ENCODE results near the gene DGKB.

The DGKB gene

DNA sequence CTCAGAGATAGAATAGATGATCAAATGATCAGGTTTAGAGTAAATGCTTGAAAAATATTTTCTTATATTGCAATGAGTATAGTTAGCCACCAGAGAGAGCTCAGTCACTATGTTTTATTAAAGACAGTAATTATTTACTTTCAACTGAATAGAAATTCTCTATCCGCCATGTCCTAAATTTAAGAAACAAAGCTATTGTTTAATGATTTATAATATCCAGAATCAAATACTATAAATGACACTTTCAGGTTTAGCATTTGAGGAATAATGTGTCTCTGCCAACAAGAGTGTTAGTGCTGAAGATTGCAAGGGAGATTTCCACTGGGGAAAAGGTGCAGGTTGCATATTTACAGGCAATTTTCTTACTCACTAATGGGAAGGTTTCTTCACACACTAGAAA, 184.7 kb downstream of the DGKB start:
- H3K9me3 ChIP-seq (ENCODE audit: insufficient read depth, low read depth, low read length), result no peaks in the 10 kb centered on the region
- H3K9ac ChIP-seq (ENCODE audit: low read depth, low read length), result no peak overlapping the region
- no peaks in the 10 kb centered on the region for H3K27me3 ChIP-seq (ENCODE audit: insufficient read depth, low read length)
- H3K4me1 ChIP-seq (ENCODE audit: insufficient read depth, low read length), result peaks cover 25% of the 10 kb centered on the region; the same call in 1 of the 2 replicates
- no peaks in the 10 kb centered on the region for H3K36me3 ChIP-seq (ENCODE audit: insufficient read depth, low read depth, low read length)
- no peak overlapping the region for H3K4me3 ChIP-seq (ENCODE audit: low read length)
- no peak overlapping the region for H3K27ac ChIP-seq (ENCODE audit: low read length)

DNA sequence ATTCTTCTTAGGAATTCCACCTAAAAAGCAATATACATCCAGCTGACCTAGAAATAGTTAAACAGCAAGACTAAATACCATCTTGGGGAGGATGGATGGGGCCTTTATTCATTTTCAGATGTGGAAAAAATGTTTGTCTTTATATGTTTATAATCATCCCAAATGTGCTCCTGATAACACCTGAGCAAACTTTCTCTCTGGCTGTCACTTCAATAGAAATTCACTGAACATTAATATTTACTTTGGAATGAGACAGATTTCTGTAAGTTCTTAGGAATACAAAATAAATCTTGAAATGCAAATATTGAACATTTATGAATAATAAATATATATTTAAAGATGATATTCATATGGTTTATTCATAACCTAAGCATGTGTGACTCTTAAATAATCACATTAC, 185.4 kb downstream of the DGKB start:
- Histone ChIP-seq H3K27me3 (ENCODE audit: insufficient read depth, low read length) (no peaks in the 10 kb centered on the region), H3K9me3 (ENCODE audit: insufficient read depth, low read depth, low read length) (no peaks in the 10 kb centered on the region), H3K9ac (ENCODE audit: low read depth, low read length) (peak overlapping the region; percentile 28; the same call in 1 of the 2 replicates), H3K36me3 (ENCODE audit: insufficient read depth, low read depth, low read length) (no peaks in the 10 kb centered on the region), H3K4me3 (ENCODE audit: low read length) (peak overlapping the region; percentile 23; the same call in 1 of the 2 replicates), H3K27ac (ENCODE audit: low read length) (peak overlapping the region; percentile 15), H3K4me1 (ENCODE audit: insufficient read depth, low read length) (peaks cover 25% of the 10 kb centered on the region; the same call in 1 of the 2 replicates)

DNA sequence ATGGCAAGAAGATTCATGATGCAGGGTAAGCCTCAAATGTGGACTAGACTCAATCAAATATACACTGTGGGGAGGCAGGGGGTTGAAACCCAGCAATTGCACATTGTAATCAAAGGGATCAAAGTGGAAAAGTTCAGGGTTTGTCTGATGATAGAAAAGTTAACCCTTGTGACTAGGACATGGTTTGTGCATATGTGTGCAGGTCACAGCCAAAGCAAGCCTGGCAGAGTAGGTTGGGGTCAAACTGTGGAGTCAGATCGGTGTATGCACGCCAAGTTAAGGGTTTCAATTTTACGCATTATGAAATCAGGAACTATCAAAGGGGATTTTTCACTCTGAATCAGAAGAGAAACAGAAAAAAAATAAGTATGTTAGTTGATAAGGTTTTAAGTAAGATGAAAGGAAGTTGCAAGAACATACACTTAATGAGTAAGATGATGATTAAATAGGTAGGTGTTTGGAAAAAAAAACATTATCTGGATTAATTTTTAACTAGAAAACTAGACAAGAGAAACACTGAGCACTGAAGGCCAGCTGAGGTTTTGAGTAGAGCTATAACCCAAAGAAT, 188.3 kb downstream of the DGKB start:
- no peak overlapping the region for H3K27ac ChIP-seq (ENCODE audit: low read length)

DNA sequence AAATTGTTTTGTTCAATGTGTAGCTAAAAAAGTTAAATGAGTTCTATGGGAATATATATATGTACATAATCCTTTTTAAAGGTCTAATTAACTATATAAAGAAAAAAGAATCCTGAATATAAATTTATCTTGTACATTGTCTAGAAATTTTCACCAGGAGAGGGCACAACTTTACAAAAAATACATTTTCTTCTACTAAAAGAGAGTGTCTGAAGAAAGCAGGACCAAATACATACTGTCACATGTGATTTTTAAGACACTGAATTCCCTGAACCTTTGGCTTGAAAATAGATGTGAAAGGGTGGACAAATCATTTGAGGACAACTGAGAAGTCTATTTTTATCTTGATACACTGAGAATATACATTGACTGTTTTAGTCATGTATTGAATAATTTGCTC, 204.3 kb downstream of the DGKB start:
- no peak overlapping the region for H3K27ac ChIP-seq (ENCODE audit: low read length)
- no peak overlapping the region for H3K9ac ChIP-seq (ENCODE audit: low read depth, low read length)
- H3K9me3 ChIP-seq (ENCODE audit: insufficient read depth, low read depth, low read length), result no peaks in the 10 kb centered on the region
- H3K27me3 ChIP-seq (ENCODE audit: insufficient read depth, low read length), result no peaks in the 10 kb centered on the region
- no peaks in the 10 kb centered on the region for H3K36me3 ChIP-seq (ENCODE audit: insufficient read depth, low read depth, low read length)
- no peak overlapping the region for H3K4me3 ChIP-seq (ENCODE audit: low read length)
- no peaks in the 10 kb centered on the region for H3K4me1 ChIP-seq (ENCODE audit: insufficient read depth, low read length)

More for the DNA sequence above, 188.3 kb downstream of the DGKB start:
- H3K9me3 ChIP-seq (ENCODE audit: insufficient read depth, low read depth, low read length), result no peaks in the 10 kb centered on the region
- H3K9ac ChIP-seq (ENCODE audit: low read depth, low read length), result no peak overlapping the region
- no peak overlapping the region for H3K4me3 ChIP-seq (ENCODE audit: low read length)
- peaks cover 25% of the 10 kb centered on the region; the same call in 1 of the 2 replicates for H3K4me1 ChIP-seq (ENCODE audit: insufficient read depth, low read length)
- no peaks in the 10 kb centered on the region for H3K36me3 ChIP-seq (ENCODE audit: insufficient read depth, low read depth, low read length)
- no peaks in the 10 kb centered on the region for H3K27me3 ChIP-seq (ENCODE audit: insufficient read depth, low read length)

DNA sequence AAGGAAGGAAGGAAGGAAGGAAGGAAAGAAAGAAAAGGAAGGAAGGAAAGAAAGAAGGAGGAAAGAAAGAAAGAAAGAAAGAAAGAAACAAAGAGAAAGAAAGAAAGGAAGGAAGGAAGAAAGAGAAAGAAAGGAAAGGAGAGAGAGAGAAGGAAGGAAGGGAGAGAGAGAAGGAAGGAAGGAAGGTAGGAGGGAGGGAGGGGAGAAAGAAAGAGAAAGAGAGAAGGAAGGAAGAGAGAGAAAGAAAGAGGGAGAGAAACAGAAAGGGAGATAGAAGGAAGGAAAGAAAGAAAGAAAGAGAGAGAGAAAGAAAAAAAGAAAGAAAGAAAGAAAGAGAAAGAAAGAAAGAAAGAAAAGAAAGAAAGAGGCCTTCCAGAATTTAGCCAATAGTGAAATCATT, 204.9 kb downstream of the DGKB start:
- H3K9ac ChIP-seq (ENCODE audit: low read depth, low read length), result no peak overlapping the region
- no peaks in the 10 kb centered on the region for H3K4me1 ChIP-seq (ENCODE audit: insufficient read depth, low read length)
- H3K4me3 ChIP-seq (ENCODE audit: low read length), result no peak overlapping the region
- H3K27ac ChIP-seq (ENCODE audit: low read length), result no peak overlapping the region
- no peaks in the 10 kb centered on the region for H3K9me3 ChIP-seq (ENCODE audit: insufficient read depth, low read depth, low read length)
- no peaks in the 10 kb centered on the region for H3K27me3 ChIP-seq (ENCODE audit: insufficient read depth, low read length)
- H3K36me3 ChIP-seq (ENCODE audit: insufficient read depth, low read depth, low read length), result no peaks in the 10 kb centered on the region

DNA sequence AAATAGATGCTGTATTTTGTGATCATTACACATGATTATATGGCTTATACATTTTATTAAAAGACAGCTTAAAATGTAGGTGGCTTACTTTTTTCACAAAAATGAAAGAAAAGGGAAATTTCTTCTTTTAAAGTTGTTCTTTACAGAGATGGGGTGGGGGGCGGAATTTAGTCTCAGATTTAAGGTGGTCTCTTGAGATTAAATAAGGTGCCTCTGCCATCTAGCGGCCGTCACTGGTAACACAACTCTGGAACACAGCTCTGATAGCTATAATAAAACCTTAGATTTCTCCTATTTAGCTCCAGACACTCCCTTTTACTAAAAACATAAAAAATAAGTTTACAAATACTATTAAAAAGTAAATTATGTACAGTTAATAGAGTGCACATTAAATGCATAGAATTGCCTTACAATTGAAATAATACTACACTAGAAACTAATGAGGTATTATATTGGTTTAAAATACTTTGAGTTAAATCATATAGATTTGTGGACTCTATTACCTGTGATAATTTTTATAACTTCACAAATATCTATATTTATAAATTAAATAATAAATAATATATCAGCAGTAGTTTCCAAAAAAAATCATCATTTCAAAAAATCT, 210.9 kb downstream of the DGKB start:
- H3K27ac ChIP-seq (ENCODE audit: low read length), result no peak overlapping the region
- H3K9me3 ChIP-seq (ENCODE audit: insufficient read depth, low read depth, low read length), result no peaks in the 10 kb centered on the region; the same call in none of the 2 replicates
- no peaks in the 10 kb centered on the region for H3K36me3 ChIP-seq (ENCODE audit: insufficient read depth, low read depth, low read length)
- H3K27me3 ChIP-seq (ENCODE audit: insufficient read depth, low read length), result no peaks in the 10 kb centered on the region
- H3K4me3 ChIP-seq (ENCODE audit: low read length), result no peak overlapping the region
- peaks cover 3% of the 10 kb centered on the region; the same call in 1 of the 2 replicates for H3K4me1 ChIP-seq (ENCODE audit: insufficient read depth, low read length)
- H3K9ac ChIP-seq (ENCODE audit: low read depth, low read length), result no peak overlapping the region

DNA sequence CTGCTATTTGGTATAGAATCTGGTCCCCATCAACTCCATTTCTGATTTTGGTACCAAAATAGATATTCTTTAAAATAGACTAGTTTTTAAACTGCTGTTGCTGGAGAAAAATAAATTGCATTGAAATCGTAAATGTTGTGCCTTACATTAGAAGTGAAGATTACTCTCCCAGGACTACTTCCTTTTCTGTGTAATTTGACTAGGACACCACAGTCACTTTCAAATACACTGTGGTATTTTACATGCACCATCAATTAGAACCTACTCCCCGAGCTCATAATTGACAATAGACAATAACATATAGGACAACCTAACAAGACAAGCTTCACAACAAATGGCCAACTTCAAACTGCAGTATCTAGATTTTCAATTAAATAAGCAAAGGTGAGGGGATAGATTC, 211.5 kb downstream of the DGKB start:
- no peak overlapping the region for H3K4me3 ChIP-seq (ENCODE audit: low read length)
- no peaks in the 10 kb centered on the region; the same call in none of the 2 replicates for H3K9me3 ChIP-seq (ENCODE audit: insufficient read depth, low read depth, low read length)
- no peak overlapping the region for H3K27ac ChIP-seq (ENCODE audit: low read length)
- no peak overlapping the region for H3K9ac ChIP-seq (ENCODE audit: low read depth, low read length)
- H3K27me3 ChIP-seq (ENCODE audit: insufficient read depth, low read length), result no peaks in the 10 kb centered on the region
- H3K36me3 ChIP-seq (ENCODE audit: insufficient read depth, low read depth, low read length), result no peaks in the 10 kb centered on the region
- H3K4me1 ChIP-seq (ENCODE audit: insufficient read depth, low read length), result peaks cover 3% of the 10 kb centered on the region; the same call in 1 of the 2 replicates

DNA sequence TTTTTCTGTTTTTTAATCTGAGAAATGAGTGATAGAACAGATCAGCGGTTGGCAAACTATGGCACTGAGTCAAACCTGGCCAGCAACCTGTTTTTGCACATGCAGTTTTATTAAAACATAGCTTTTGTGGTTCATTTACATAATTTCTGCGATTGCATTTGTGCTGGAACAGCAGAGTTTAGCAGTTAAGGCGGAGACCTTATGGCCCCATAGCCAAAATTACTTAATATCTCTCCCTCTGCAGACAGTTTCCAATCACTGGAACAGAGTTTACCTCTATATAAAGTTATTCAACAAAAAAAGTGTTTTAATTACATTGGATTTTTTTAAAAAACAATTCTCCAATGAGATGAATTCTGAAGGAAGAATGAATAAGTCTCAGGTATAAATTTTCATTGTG, 212.1 kb downstream of the DGKB start:
- peaks cover 3% of the 10 kb centered on the region; the same call in 1 of the 2 replicates for H3K4me1 ChIP-seq (ENCODE audit: insufficient read depth, low read length)
- H3K36me3 ChIP-seq (ENCODE audit: insufficient read depth, low read depth, low read length), result no peaks in the 10 kb centered on the region
- H3K27me3 ChIP-seq (ENCODE audit: insufficient read depth, low read length), result no peaks in the 10 kb centered on the region
- no peak overlapping the region for H3K9ac ChIP-seq (ENCODE audit: low read depth, low read length)
- H3K9me3 ChIP-seq (ENCODE audit: insufficient read depth, low read depth, low read length), result no peaks in the 10 kb centered on the region; the same call in none of the 2 replicates
- no peak overlapping the region for H3K4me3 ChIP-seq (ENCODE audit: low read length)
- no peak overlapping the region for H3K27ac ChIP-seq (ENCODE audit: low read length)

DNA sequence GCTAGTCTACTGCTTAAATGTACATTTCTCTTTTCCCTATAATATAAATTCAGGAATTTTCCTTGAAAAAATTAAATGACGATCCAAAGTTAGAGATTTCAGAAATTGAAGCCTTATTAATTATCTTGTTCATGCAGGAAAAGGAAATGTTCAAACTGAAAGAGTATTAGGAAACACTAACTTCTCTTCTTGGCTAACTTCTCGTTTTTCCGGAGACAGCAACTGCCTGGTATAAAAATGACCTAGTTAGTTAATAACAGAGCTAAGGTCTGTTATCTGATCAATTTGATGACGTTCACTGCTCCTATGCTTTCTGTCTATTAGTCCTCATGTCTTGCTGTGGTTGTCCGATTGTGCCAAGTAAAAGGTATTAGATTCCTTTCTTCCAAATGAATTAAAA, 212.5 kb downstream of the DGKB start:
- H3K27ac ChIP-seq (ENCODE audit: low read length), result no peak overlapping the region
- no peaks in the 10 kb centered on the region for H3K27me3 ChIP-seq (ENCODE audit: insufficient read depth, low read length)
- no peak overlapping the region for H3K9ac ChIP-seq (ENCODE audit: low read depth, low read length)
- no peaks in the 10 kb centered on the region; the same call in none of the 2 replicates for H3K9me3 ChIP-seq (ENCODE audit: insufficient read depth, low read depth, low read length)
- H3K4me1 ChIP-seq (ENCODE audit: insufficient read depth, low read length), result peaks cover 3% of the 10 kb centered on the region; the same call in 1 of the 2 replicates
- no peak overlapping the region for H3K4me3 ChIP-seq (ENCODE audit: low read length)
- no peaks in the 10 kb centered on the region for H3K36me3 ChIP-seq (ENCODE audit: insufficient read depth, low read depth, low read length)

DNA sequence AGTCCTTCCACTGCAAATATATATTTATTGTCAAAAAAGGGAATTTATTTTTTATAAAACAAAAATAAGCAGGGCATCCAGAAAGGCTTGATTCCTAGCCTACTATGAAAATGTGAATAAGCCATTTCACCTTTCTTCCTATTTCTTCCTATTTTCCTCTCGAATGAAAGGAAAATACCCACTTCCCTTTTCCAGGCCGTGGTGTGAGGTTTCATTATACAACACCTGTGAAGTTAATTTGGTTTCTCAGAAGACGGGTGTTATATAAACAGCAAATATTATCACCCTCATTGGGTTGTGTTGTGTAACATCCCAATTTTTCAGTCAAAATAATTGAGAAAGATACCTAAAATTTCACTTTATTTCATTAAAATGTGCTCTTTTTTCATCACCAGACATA, 214.3 kb downstream of the DGKB start:
- no peaks in the 10 kb centered on the region for H3K27me3 ChIP-seq (ENCODE audit: insufficient read depth, low read length)
- peaks cover 3% of the 10 kb centered on the region; the same call in 1 of the 2 replicates for H3K4me1 ChIP-seq (ENCODE audit: insufficient read depth, low read length)
- H3K9me3 ChIP-seq (ENCODE audit: insufficient read depth, low read depth, low read length), result no peaks in the 10 kb centered on the region; the same call in none of the 2 replicates
- H3K27ac ChIP-seq (ENCODE audit: low read length), result no peak overlapping the region
- H3K9ac ChIP-seq (ENCODE audit: low read depth, low read length), result no peak overlapping the region
- H3K36me3 ChIP-seq (ENCODE audit: insufficient read depth, low read depth, low read length), result no peaks in the 10 kb centered on the region
- H3K4me3 ChIP-seq (ENCODE audit: low read length), result no peak overlapping the region

DNA sequence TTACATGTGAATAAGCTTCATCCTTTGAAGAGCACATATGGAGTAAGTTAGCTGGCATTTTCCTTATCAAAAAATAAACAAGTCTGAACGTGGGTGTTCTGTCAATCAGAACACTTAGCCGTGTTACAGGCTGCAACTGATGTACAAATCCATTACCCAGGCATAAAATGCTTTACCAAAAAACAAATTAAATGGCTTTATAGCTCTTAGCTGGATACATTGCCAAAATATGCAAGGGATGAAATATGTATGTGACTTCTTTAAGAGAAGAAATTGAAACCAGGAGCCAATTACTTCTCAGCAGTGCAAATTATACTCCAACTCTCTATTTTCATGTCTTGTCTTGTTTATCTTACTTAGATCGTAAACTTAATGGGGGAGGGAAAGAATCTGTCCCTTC, 214.8 kb downstream of the DGKB start:
- H3K9ac ChIP-seq (ENCODE audit: low read depth, low read length), result no peak overlapping the region
- no peak overlapping the region for H3K27ac ChIP-seq (ENCODE audit: low read length)
- H3K4me3 ChIP-seq (ENCODE audit: low read length), result no peak overlapping the region
- H3K27me3 ChIP-seq (ENCODE audit: insufficient read depth, low read length), result no peaks in the 10 kb centered on the region
- H3K9me3 ChIP-seq (ENCODE audit: insufficient read depth, low read depth, low read length), result no peaks in the 10 kb centered on the region; the same call in none of the 2 replicates
- H3K4me1 ChIP-seq (ENCODE audit: insufficient read depth, low read length), result peaks cover 3% of the 10 kb centered on the region; the same call in 1 of the 2 replicates
- no peaks in the 10 kb centered on the region for H3K36me3 ChIP-seq (ENCODE audit: insufficient read depth, low read depth, low read length)

DNA sequence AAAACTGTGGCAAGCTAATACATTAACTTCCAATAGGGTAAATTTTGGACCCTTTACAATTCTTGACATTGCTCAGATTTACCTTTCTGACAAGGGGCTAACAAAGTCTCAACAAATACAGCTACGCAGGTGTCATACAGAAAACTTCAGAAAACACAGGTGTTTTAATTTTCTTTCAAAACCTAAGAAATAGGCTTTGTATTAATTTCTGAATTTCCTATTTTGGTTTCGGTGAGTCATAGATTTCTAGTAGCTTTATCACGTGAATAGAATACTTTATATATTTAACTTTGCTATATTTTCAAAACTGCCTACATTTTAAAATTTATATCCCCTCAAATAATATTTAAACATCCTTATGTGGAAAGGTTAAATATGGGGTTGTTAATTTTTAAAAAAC, 215.3 kb downstream of the DGKB start:
- H3K4me1 ChIP-seq (ENCODE audit: insufficient read depth, low read length), result peaks cover 3% of the 10 kb centered on the region; the same call in 1 of the 2 replicates
- no peak overlapping the region for H3K9ac ChIP-seq (ENCODE audit: low read depth, low read length)
- no peak overlapping the region for H3K4me3 ChIP-seq (ENCODE audit: low read length)
- H3K36me3 ChIP-seq (ENCODE audit: insufficient read depth, low read depth, low read length), result no peaks in the 10 kb centered on the region
- H3K27me3 ChIP-seq (ENCODE audit: insufficient read depth, low read length), result no peaks in the 10 kb centered on the region
- no peaks in the 10 kb centered on the region; the same call in none of the 2 replicates for H3K9me3 ChIP-seq (ENCODE audit: insufficient read depth, low read depth, low read length)
- H3K27ac ChIP-seq (ENCODE audit: low read length), result no peak overlapping the region

All from iPS-20b (cell line).